Neural progenitor cell (in vitro differentiated cells): ENCODE data around the gene IRX4.

ENCODE experiments used
- EZH2 ChIP-seq: fragments of 200-600 bp; sonication (generic); IDR thresholded peaks from 2 replicates; pipeline ENCODE4 v1.6.1; 2017; ENCODE audit warnings: antibody characterized with exemption, mild to moderate bottlenecking, moderate library complexity
- EZH2phosphoT487 ChIP-seq: fragments of 200-600 bp; sonication (generic); IDR thresholded peaks from 2 replicates; pipeline ENCODE4 v1.6.1; 2017; ENCODE audit warnings: antibody characterized with exemption
- TF ChIP-seq, protein P1 (sequence below): fragments of 200-600 bp; sonication (generic); IDR thresholded peaks from 2 replicates; pipeline ENCODE4 v1.5.1; 2017; ENCODE audit warnings: antibody characterized with exemption, mild to moderate bottlenecking

GRCh38 chr5:1831257-1831656 lies 51.5 kb downstream of the IRX4 start:
- TF ChIP-seq, protein P1, sequence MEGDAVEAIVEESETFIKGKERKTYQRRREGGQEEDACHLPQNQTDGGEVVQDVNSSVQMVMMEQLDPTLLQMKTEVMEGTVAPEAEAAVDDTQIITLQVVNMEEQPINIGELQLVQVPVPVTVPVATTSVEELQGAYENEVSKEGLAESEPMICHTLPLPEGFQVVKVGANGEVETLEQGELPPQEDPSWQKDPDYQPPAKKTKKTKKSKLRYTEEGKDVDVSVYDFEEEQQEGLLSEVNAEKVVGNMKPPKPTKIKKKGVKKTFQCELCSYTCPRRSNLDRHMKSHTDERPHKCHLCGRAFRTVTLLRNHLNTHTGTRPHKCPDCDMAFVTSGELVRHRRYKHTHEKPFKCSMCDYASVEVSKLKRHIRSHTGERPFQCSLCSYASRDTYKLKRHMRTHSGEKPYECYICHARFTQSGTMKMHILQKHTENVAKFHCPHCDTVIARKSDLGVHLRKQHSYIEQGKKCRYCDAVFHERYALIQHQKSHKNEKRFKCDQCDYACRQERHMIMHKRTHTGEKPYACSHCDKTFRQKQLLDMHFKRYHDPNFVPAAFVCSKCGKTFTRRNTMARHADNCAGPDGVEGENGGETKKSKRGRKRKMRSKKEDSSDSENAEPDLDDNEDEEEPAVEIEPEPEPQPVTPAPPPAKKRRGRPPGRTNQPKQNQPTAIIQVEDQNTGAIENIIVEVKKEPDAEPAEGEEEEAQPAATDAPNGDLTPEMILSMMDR = no peak
- no peak for TF ChIP-seq EZH2
- TF ChIP-seq EZH2phosphoT487 = no peak
